Measurements from ENCODE around the gene NCR3LG1.

NCR3LG1 gene

GRCh38 chr11:17351510-17352176 lies at the start of gene NCR3LG1:
Gene NCR3LG1 (plus strand): TSS chr11:17351800. CDS start chr11:17351970, 170 bp downstream.
- no peak for TF ChIP-seq CTCF (IDR thresholded peaks at IDR 0.05)

- TF ChIP-seq CTCF (IDR thresholded peaks at IDR 0.05) = no peak
These were observed 38.0 kb upstream of the NCR3LG1 start for GRCh38 chr11:17313349-17314231.

GRCh38 chr11:17314232-17314547 lies 37.4 kb upstream of the NCR3LG1 start:
- TF ChIP-seq CTCF (IDR thresholded peaks at IDR 0.05) = no peak

- TF ChIP-seq CTCF (IDR thresholded peaks at IDR 0.05) = no peak
These were observed 36.6 kb upstream of the NCR3LG1 start for GRCh38 chr11:17314904-17315426.

GRCh38 chr11:17328871-17329494 lies 22.6 kb upstream of the NCR3LG1 start:
- TF ChIP-seq CTCF (IDR thresholded peaks at IDR 0.05) = no peak

GRCh38 chr11:17331669-17332068 lies 19.9 kb upstream of the NCR3LG1 start:
- TF ChIP-seq CTCF (IDR thresholded peaks at IDR 0.05) = no peak

- TF ChIP-seq CTCF (IDR thresholded peaks at IDR 0.05) = no peak
These were observed 17.6 kb upstream of the NCR3LG1 start for GRCh38 chr11:17333799-17334586.
